Measurements from ENCODE around the gene SPO11. TPM values are rescaled to one million over a fixed set of nuclear protein-coding genes. Genes with fewer than 3 reads are reported as not detected.
"Not testable (repeated sequence)": the region's sequence is repeated elsewhere in the genome, so short reads cannot be mapped to it uniquely, and the experiment has no call there.

SPO11 gene
- polyA plus RNA-seq, 1 donor: not detected

DNA sequence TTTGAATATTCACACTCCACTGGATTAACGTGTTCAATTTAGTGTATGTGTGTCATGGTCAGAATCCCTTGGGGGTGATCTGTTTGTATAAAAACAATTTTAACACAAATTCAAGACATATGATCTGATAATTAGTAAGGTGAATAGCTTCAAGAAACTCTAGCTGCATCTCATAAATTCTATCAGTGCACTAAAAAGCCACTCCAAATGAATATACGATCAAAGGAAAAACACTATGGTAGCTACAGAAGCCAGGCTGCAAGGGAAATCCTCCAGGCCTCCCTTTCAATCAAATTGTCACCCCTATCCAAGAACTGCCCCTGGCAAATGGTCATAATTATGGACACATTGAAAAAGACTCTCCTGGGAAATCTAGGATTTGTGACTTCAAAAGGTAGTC is 12.1 kb downstream of the SPO11 start:
- no peak for DNase-seq

DNA sequence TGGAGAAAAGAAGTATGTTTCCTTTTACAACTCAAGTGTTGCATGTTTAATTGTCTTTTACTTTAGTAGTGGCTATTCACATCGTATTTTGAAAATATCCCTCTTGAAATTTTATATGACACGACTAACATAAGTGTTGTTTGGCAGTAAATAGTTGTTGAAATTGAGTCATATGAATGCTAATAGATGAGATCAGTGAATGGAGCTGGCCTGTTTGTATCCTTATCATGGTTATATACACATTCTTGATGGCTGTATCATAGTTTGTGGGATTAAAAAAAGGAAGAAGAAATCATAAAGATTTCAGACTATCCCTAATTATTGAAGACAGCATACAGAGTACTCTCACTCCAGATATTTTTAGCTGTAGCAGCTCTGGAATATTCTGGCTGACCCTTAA is 13.2 kb downstream of the SPO11 start:
- no peak for DNase-seq

DNA sequence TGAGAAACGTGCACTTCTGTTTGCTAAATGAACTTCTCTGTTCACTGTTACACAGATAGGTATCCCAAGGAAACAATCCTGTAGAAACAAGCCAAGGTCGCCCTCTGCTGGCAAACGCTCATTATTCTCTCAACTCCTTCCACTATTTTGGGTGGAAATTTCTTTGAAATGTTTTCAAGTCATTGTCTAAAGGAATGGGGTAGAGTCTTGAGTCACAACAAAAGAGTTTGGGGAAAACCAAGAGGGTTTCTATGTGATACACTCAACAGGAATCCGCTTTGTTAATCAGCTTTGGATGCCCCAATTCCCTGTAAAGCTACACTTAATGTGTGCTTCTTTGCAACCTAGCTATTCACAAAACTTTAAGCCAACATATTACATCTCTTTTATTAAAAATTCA is 16.9 kb downstream of the SPO11 start:
- peak; percentile 75 for DNase-seq

DNA sequence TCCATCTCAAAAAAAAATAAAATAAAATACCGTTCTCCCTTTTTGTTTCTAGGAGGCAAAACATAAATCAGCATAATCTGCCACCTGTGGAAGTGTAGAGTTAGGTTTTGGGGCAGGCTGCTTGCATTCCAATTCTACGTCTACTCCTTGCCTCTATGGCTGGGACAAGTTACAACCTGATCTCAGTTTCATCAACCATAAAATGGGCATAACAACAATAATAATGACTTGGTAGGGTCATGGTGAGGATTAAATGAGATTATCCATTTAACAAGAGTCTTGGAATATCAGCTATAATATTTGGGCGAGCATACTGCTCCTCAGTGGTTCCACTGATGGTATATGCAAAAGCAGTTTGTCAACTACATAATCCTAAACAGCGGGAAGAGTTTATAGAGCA is 17.8 kb downstream of the SPO11 start:
- no peak for DNase-seq

DNA sequence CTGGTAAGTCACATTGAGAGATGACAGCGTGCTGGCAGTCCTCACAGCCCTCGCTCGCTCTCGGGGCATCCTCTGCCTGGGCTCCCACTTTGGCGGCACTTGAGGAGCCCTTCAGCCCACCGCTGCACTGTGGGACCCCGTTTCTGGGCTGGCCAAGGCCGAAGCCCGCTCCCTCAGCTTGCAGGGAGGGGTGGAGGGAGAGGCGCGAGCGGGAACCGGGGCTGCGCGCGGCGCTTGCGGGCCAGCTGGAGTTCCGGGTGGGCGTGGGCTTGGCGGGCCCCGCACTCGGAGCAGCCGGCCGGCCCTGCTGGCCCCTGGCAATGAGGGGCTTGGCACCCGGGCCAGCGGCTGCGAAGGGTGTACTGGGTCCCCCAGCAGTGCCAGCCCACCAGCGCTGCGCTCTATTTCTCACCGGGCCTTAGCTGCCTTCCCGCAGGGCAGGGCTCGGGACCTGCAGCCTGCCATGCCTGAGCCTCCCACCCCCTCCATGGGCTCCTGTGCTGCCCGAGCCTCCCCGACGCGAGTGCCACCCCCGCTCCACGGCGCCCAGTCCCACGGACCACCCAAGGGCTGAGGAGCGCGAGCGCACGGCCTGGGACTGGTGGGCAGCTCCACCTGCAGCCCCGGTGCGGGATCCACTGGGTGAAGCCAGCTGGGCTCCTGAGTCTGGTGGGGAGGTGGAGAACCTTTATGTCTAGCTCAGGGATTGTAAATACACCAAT is 18.8 kb downstream of the SPO11 start:
- not testable (repeated sequence) for DNase-seq

DNA sequence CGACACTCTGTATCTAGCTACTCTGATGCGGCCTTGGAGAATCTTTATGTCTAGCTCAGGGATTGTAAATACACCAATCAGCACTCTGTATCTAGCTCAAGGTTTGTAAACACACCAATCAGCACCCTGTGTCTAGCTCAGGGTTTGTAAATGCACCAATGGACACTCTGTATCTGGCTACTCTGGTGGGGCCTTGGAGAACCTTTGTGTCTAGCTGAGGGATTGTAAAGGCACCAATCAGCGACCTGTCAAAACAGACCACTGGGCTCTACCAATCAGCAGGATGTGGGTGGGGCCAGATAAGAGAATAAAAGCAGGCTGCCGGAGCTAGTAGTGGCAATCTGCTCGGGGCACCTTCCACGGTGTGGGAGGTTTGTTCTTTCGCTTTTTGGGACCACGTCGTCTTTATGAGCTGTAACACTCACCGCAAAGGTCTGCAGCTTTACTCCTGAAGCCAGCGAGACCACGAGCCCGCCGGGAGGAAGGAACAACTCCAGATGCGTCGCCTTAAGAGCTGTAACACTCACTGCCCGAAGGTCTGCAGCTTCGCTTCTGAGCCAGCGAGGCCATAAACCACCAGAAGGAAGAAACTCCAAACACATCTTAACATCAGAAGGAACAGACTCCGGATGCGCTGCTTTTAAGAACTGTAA is 19.4 kb downstream of the SPO11 start:
- not testable (repeated sequence) for DNase-seq

DNA sequence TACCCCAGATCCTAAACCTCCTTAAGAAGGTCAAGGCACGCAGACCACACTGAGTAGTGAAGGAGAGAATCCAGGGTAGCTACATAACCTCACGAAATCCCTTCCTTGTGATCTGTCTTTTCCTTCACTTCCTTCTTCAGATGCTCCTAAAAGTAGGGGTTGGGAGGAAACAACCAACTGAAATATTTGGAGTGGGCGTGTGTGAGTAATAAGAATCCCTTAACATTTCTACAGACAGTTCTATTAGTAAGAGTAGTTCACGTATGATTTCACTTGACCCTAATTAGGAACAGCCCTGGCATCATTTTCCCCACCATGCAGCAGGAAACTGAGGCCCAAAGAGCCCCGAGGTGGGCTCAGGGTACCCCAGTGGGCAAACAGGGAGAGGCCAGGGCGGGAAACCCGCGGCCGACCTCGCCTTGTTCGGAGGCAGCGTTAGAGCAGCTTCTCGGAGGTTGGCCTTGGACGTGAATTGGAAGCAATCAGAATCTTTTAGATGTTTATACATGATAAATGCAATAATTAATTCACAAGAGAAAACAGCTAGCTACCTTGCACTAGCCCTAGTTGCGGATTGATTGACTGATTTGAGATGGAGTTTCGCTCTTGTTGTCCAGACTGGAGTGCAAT is 20.6 kb downstream of the SPO11 start:
- DNase-seq: no peak

DNA sequence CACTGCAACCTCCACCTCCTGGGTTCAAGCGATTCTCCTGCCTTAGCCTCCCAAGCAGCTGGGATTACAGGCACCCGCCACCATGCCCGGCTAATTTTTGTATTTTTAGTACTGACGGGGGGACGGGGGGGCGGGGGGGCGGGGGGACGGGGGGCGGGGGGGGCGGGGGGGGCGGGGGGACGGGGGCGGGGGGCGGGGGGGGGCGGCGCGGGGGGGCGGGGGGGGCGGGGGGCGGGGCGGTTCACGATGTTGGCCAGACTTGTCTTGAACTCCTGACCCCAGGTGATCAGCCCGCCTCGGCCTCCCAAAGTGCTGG is 21.1 kb downstream of the SPO11 start:
- DNase-seq: not testable (repeated sequence)

DNA sequence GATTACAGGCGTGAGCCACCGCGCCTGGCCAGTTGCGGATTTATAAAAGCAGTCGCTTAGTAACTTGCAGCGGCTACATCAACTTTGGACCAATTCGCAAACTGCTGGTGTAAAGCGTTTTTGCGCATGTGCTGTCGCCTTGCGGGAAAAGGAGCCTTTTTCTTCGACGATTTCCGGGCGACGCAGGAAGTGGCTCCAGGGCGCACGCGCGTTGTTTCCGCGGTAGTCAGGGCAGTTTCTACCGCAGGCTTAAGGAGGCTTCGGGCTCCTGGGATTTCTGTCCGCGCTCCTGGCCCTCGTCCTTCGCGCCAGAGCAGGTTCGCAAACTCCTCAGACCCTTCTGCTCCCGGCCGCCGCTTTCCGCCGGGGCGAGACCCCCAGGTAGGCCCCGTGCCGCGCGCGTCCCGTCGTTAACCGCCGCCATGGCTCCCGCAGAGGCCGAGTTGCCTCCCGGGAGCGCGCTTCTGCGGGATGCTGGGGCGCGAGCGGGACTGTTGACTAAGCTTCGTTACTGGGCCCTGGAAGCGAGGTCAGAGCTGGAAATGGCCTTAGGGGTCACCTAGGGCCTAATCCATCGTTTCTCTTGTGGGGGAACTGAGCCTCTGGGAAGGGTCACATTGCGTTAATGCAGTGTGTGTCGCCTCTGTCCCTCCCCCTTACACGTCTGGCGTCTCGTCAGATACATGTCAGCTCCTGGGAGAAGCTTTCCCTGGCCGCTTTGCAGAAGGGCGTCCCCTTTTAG is 21.6 kb downstream of the SPO11 start, which contains the start of gene RAE1:
RAE1 (plus strand) TSS at position 214 of the 742 bp plus-strand sequence. CDS start 2,784 bp downstream, outside the sequence.
- DNase-seq: peak; percentile 95

DNA sequence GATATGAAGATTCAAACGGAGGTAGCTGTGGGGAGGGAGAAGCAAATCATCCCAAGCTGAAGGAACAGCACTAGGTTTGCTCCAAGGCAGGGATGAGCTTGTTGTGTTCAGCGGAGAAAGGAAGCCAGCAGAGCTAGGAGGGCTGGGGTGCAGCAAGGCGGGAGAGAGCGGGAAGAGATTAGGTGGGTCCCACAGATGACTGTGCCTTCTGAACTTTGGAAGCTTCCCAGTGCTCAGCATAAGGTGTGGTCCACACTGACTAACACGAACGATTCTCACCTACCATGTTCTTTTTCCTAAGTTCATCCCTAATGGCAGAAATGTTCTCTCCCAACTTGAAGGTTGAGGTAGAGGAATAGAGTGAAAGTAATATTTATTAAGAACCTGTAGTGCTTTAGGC is 22.7 kb downstream of the SPO11 start:
- DNase-seq: no peak

DNA sequence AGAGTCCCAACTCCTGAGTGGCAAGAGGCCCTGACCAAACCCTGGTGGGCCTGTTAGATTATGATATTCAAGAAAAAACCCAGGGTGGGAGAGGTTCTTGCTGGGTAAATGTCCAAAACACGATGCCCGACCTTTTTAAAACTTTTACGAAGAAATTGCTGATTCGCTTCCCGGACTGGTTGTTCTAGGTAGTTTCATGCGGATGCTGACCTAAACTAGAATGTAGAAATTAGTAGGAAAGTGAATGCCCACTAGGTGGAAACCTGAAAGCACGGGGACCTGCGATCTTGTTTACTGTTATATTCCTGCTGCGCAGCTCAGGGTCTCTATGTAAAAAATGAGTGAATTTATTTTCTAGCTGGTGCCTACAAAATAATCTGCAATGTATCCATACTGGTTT is 23.7 kb downstream of the SPO11 start:
- DNase-seq: no peak

DNA sequence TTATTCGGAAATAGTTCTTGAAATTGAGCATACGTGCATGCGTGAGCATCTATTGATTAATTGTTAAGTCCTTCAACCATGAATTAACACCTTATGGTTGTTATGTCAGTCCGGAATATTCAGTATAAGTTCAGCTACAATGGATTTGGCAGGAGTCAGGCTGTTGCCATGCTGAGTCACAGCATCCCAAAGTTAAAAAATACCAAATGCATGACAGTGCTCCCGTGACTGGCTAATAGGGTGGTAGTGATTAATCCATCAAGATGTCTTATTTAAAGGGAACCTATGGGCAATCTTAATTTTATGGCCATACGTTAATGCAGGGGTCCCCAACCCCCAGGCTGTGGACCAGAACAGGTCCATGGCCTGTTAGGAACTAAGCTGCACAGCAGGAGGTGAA is 31.9 kb downstream of the SPO11 start:
- DNase-seq: no peak

DNA sequence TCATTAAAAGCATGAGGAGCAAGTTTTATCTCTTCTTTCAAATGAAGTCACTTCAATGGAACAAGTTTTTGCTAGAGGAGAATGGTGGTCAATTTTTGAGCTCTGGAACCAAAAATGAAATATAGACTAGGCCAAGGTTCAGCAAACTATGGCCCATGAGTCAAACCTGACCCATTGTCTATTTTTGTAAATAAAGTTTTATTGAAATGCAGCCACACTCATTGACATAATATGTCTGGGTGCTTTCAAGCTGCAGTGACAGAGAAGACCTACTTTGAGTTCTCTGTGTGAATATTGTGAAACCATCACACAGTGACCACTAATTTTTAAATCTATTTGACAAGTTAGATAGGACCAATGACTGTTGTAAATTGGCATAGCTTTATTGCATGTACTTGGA is 34.8 kb downstream of the SPO11 start:
- no peak for DNase-seq

DNA sequence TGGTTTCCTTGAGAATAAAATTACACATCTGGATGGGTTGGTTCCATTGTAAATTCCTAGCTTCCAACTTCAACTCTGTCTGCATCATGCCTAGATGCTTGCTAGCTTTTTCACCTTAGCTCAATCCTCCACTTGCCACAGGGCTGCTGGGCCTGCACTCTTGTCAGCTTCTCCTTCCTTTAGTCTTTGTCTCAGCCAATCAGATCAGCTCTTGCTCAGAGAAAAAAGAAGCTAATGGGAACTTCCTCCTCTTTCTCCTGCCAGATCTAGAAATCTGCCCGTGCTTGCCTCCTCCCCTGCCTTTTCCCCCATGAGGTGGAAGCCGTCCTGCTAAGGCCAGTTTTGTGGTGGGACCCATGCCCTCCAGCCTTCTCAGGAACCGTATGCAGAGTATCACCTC is 40.0 kb downstream of the SPO11 start:
- DNase-seq: no peak

DNA sequence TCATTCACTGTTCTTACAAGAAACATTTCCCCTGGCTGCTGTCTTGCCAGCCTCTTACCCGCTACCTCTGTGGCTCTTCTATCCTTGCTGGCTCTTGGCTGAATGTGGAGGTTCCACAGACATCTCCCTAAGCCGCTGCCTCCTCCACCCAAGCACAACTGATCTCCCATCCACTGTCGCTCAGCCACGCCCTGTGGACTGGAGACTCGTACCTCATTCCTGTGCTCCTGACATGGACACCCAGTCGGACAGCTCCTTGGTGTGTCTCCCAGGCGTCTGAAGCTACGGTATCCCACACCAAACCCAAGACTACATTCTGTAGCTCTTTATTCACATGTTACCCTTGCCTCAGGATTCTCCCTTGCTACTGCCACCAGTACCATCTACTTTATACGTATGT is 40.7 kb downstream of the SPO11 start:
- DNase-seq: no peak

DNA sequence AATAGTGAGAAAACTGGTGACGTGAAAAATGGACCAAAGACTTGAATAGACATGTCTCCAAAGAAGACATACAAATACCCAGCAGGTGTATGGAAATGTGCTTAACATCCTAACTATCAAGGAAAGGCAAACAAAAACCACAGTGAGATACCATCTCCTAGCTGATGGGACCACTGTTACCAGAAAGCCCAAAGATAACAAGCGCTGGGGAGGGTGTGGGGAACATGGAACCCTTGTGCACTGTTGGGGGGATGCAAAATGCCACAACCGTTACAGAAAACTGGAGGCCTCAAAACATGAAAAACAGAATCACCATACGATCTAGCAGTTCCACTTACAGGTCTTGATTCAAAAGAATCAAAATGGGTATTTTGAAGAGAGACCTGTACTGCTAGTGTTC is 41.8 kb downstream of the SPO11 start:
- DNase-seq: no peak

DNA sequence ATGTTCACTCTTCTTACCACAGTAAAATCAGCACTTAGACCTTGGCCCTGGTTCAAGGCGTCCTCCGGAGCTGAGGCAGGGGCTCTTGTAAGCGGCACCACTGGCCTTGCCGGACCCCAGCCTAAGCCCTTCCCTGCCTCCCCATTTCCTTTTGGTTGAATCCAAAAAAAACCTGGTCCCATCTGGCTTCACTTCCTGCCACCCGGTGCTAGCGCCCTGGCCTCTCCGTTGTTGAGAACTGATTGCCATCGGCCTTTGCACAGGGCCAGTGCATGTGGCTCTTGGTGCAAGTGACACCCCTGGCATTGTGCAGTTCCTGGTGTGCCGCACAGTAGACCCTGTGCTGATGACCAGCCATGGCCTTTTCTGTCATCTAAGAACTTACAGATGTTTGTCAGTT is 42.6 kb downstream of the SPO11 start:
- DNase-seq: no peak

DNA sequence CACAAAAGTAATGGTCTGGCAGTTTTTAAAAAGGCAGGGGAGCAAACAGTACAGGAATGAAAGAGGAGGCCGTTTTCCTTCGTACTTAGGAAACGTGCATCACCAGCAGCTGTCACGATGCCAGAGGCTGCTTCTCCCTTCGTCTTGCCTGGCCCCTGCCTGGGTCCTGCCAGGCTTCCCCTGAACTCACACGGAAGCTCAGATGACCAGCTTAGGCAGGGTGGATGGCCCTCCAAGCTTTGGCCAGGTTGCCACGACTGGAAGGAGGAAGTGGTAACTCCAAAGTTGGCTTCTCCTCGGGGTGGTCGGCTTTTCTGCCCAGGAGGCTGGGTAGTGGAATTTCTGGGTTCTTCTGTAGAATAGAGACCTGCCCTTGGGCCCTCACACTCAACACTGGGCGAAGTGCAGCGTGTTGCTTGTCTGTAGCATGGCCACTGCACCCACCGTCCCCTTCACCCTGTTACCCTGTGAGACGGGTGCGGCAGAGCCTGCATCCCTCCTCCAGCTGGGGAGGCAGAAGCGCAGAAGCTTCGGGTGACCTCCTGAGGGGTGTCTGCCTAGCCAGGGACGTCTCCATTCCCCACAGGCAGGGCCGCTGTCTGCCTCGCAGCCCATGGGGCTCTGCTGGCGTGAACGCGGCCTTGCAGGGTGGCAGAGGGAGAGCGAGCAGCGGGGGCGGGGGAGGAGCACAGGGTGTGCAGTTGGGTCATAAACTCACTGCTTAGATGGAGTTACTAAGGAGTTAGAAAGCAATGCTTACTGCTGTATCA is 43.2 kb downstream of the SPO11 start:
- no peak for DNase-seq

DNA sequence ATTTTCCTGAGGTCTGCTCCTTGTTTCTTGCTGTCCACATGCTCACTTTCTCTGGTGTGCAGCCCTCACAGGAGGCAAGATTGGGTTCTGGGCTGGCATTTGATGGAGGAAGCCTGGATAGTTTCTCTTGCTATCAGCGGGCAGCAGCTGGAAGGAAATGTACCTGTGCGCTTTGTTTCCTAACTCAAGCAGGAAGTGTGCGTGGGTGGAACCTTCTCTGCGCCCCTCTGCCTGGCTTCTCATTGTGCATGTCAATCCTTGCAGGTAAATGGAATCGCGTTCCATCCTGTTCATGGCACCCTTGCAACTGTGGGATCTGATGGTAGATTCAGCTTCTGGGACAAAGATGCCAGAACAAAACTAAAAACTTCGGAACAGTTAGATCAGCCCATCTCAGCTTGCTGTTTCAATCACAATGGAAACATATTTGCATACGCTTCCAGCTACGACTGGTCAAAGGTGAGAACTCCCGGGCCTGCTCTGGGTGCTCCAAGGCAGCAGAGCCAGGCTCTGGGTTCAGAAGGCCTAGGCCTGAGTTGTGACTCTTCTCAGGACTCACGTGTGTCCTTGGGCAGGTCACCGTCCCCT is 44.8 kb downstream of the SPO11 start:
- DNase-seq: no peak

DNA sequence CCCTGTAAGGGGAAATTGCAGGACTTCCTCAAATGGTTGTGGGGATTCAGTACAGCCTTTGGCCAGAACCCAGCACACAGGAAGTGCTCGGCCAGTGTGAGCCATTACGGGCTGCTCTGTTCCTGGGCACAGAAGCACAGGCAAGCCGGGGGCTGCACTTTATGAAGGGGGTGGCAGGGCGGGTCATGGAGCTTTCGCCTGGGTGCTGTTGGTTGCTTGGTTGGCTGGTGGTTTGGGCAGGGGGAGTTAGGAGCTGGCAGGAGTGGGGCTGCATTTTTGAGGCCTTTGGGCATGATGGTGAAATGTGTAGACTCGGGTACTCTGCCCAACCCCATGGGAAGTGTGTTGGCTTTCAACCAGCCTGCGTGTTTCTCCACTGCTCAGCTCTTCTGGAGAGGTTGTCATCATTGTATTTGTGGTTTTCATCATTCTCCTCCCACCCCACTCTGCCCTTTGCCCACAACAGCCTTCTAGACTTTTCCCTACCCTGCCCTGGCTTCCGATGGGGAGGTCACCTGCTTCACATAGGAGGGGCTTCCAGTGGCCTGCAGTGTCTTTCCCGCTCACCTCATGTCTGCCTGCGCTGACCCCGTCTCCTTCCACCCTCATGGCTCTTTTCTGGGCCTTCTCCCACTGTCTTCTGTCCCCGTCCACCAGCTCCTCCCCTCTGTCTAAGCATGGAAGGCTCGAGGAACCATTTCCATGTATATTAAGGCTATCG is 45.5 kb downstream of the SPO11 start:
- DNase-seq: no peak

DNA sequence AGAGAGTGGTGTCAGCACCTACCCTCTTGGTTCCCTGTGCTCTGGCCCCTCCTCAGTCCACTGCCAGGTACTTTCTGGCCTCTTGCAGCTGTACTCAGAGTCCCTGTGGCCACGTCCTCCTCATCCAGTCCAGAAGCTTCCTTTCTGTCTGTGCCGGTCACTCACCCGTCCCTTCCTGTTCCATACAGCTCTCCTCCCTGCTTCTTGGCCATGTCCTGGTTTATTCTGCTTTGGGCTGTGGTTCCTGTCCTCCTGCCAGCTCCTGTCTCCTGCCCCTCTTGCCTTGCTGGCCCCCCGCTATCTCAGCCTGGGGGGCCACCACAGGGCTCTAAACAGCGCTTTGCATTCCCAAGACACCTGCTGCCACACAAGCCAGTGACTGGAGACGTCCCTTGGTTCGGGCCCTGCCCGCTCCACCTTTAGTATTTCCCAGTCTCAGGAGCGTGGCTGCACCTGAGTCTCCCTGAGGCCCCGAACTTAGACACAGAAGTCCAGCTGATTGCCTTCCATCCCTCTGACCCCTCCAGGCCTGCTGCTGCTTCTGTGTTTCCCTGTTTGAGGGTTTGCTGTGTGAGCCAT is 46.1 kb downstream of the SPO11 start:
- no peak for DNase-seq
